ENCODE measurements around the gene ESRRA.
A peak's percentile ranks its signal among the peaks of the same experiment; 100 is the strongest.

Gene ESRRA

GRCh38 chr11:64359712-64360445, 54.6 kb downstream of the ESRRA start:
- H3K4me1 ChIP-seq (ENCODE audit: control insufficient read depth, insufficient read depth, low read length) = peaks cover 10% of the 10 kb centered on the region
- peaks cover 3% of the 10 kb centered on the region for H3K36me3 ChIP-seq (ENCODE audit: control insufficient read depth, insufficient read depth, low read length)
- no peaks in the 10 kb centered on the region for H3K9me3 ChIP-seq (ENCODE audit: control insufficient read depth, insufficient read depth, low read length)
- no peak for DNase-seq (ENCODE audit: low read depth, low spot score)
- no CpG with 5 or more reads among the region's 38 CpGs for WGBS (ENCODE audit: insufficient coverage, insufficient read length)
- no peaks in the 10 kb centered on the region for H3K27me3 ChIP-seq (ENCODE audit: control insufficient read depth, insufficient read depth, low read length)
- H3K4me3 ChIP-seq (ENCODE audit: low read length) = peak overlapping the region; percentile 81; the same call in 1 of the 2 replicates
- no peak overlapping the region for H3K27ac ChIP-seq (ENCODE audit: low read length)

- H3K27me3 ChIP-seq (ENCODE audit: control insufficient read depth, insufficient read depth, low read length) = no peaks in the 10 kb centered on the region
- WGBS (ENCODE audit: insufficient coverage, insufficient read length) = no CpG with 5 or more reads among the region's 13 CpGs
- no peak overlapping the region for H3K27ac ChIP-seq (ENCODE audit: low read length)
- H3K9me3 ChIP-seq (ENCODE audit: control insufficient read depth, insufficient read depth, low read length) = no peaks in the 10 kb centered on the region
- peaks cover 8% of the 10 kb centered on the region for H3K4me1 ChIP-seq (ENCODE audit: control insufficient read depth, insufficient read depth, low read length)
- no peak for DNase-seq (ENCODE audit: low read depth, low spot score)
- H3K36me3 ChIP-seq (ENCODE audit: control insufficient read depth, insufficient read depth, low read length) = peaks cover 7% of the 10 kb centered on the region
- no peak overlapping the region for H3K4me3 ChIP-seq (ENCODE audit: low read length)
Observed at GRCh38 chr11:64360448-64360921, 55.2 kb downstream of the ESRRA start.

- DNase-seq (ENCODE audit: low read depth, low spot score) = no peak
- Histone ChIP-seq H3K27ac (ENCODE audit: low read length) (no peak overlapping the region), H3K9me3 (ENCODE audit: control insufficient read depth, insufficient read depth, low read length) (no peaks in the 10 kb centered on the region), H3K4me3 (ENCODE audit: low read length) (no peak overlapping the region), H3K4me1 (ENCODE audit: control insufficient read depth, insufficient read depth, low read length) (peaks cover 8% of the 10 kb centered on the region), H3K27me3 (ENCODE audit: control insufficient read depth, insufficient read depth, low read length) (no peaks in the 10 kb centered on the region), H3K36me3 (ENCODE audit: control insufficient read depth, insufficient read depth, low read length) (peaks cover 7% of the 10 kb centered on the region)
- WGBS (ENCODE audit: insufficient coverage, insufficient read length) = no CpG with 5 or more reads among the region's 18 CpGs
Observed at GRCh38 chr11:64361659-64362058, 56.3 kb downstream of the ESRRA start.

- peaks cover 7% of the 10 kb centered on the region for H3K36me3 ChIP-seq (ENCODE audit: control insufficient read depth, insufficient read depth, low read length)
- no CpG with 5 or more reads among the region's 10 CpGs for WGBS (ENCODE audit: insufficient coverage, insufficient read length)
- no peaks in the 10 kb centered on the region for H3K27me3 ChIP-seq (ENCODE audit: control insufficient read depth, insufficient read depth, low read length)
- H3K4me3 ChIP-seq (ENCODE audit: low read length) = no peak overlapping the region
- H3K4me1 ChIP-seq (ENCODE audit: control insufficient read depth, insufficient read depth, low read length) = peaks cover 8% of the 10 kb centered on the region
- no peaks in the 10 kb centered on the region for H3K9me3 ChIP-seq (ENCODE audit: control insufficient read depth, insufficient read depth, low read length)
- no peak for DNase-seq (ENCODE audit: low read depth, low spot score)
- H3K27ac ChIP-seq (ENCODE audit: low read length) = no peak overlapping the region
Observed at GRCh38 chr11:64362339-64362738, 57.0 kb downstream of the ESRRA start.

- H3K27ac ChIP-seq (ENCODE audit: low read length) = no peak overlapping the region
- H3K36me3 ChIP-seq (ENCODE audit: control insufficient read depth, insufficient read depth, low read length) = peaks cover 7% of the 10 kb centered on the region
- no peaks in the 10 kb centered on the region for H3K27me3 ChIP-seq (ENCODE audit: control insufficient read depth, insufficient read depth, low read length)
- H3K9me3 ChIP-seq (ENCODE audit: control insufficient read depth, insufficient read depth, low read length) = no peaks in the 10 kb centered on the region
- no peak for DNase-seq (ENCODE audit: low read depth, low spot score)
- no peak overlapping the region for H3K4me3 ChIP-seq (ENCODE audit: low read length)
- WGBS (ENCODE audit: insufficient coverage, insufficient read length) = no CpG with 5 or more reads among the region's 6 CpGs
- H3K4me1 ChIP-seq (ENCODE audit: control insufficient read depth, insufficient read depth, low read length) = peaks cover 7% of the 10 kb centered on the region
Observed at GRCh38 chr11:64364435-64364834, 59.1 kb downstream of the ESRRA start.

GRCh38 chr11:64364911-64365310, 59.6 kb downstream of the ESRRA start:
- Histone ChIP-seq H3K27ac (ENCODE audit: low read length) (no peak overlapping the region), H3K36me3 (ENCODE audit: control insufficient read depth, insufficient read depth, low read length) (peaks cover 7% of the 10 kb centered on the region), H3K9me3 (ENCODE audit: control insufficient read depth, insufficient read depth, low read length) (no peaks in the 10 kb centered on the region), H3K4me1 (ENCODE audit: control insufficient read depth, insufficient read depth, low read length) (peaks cover 4% of the 10 kb centered on the region), H3K4me3 (ENCODE audit: low read length) (no peak overlapping the region), H3K27me3 (ENCODE audit: control insufficient read depth, insufficient read depth, low read length) (no peaks in the 10 kb centered on the region)
- WGBS (ENCODE audit: insufficient coverage, insufficient read length) = no CpG with 5 or more reads among the region's 4 CpGs
- DNase-seq (ENCODE audit: low read depth, low spot score) = no peak
